GM10266 (cell line): ENCODE measurements around the gene SART3.
"Not testable (repeated sequence)": the region's sequence is repeated elsewhere in the genome, so short reads cannot be mapped to it uniquely, and the experiment has no call there.

Experiments used
- DNase-seq: peaks from one replicate; pipeline ENCODE4 v3.0.0; 2012; ENCODE audit errors: extremely low spot score
- CTCF ChIP-seq: IDR thresholded peaks from 2 replicates; pipeline ENCODE4 v1.5.1; 2012; ENCODE audit warnings: mild to moderate bottlenecking, low read depth; ENCODE audit not compliant: control insufficient read depth, insufficient read depth; ENCODE audit errors: missing control alignments

The SART3 gene

GRCh38 chr12:108578813-108579212, 17.8 kb upstream of the SART3 start:
- TF ChIP-seq CTCF = no peak
- DNase-seq = no peak

- no peak for TF ChIP-seq CTCF
Measured at GRCh38 chr12:108578264-108578663, 17.3 kb upstream of the SART3 start.

GRCh38 chr12:108577458-108577857, 16.5 kb upstream of the SART3 start:
- no peak for TF ChIP-seq CTCF

More at GRCh38 chr12:108578264-108578663, 17.3 kb upstream of the SART3 start:
- DNase-seq = no peak

GRCh38 chr12:108576660-108577234, 15.8 kb upstream of the SART3 start:
- no peak for TF ChIP-seq CTCF
- no peak for DNase-seq

More at GRCh38 chr12:108577458-108577857, 16.5 kb upstream of the SART3 start:
- DNase-seq = no peak

GRCh38 chr12:108575199-108575912, 14.4 kb upstream of the SART3 start:
- no peak for TF ChIP-seq CTCF
- DNase-seq = no peak

- not testable (repeated sequence) for DNase-seq
Measured at GRCh38 chr12:108574276-108574675, 13.3 kb upstream of the SART3 start.

GRCh38 chr12:108573317-108573716, 12.3 kb upstream of the SART3 start:
- no peak for TF ChIP-seq CTCF
- no peak for DNase-seq
